ENCODE data around the gene ANTKMT. TPM values are rescaled to one million over a fixed set of nuclear protein-coding genes. Genes with fewer than 3 reads are reported as not detected.
A peak's percentile ranks its signal among the peaks of the same experiment; 100 is the strongest.

ANTKMT gene
- 1 to 10 TPM; 8.4 to 9.3 TPM for total RNA-seq

- Mint-ChIP-seq H3K9me3 (no peaks in the 10 kb centered on the region), H3K36me3 (ENCODE audit: low read depth) (no peaks in the 10 kb centered on the region), H3K27ac (no peak within 1 kb of the TSS), H3K4me3 (peak within 1 kb of the TSS; percentile 62), H3K27me3 (peaks cover 6% of the 10 kb centered on the region), H3K4me1 (peaks cover 16% of the 10 kb centered on the region)
- CTCF ChIA-PET = interaction anchor here (1.0 to 2.5 kb wide), 4 partner anchors 9 to 19 kb away, joined by 3 to 8 read pairs (median 4); no protein-coding TSS in a partner anchor
- peak; percentile 77 for DNase-seq
- POLR2A ChIA-PET = interaction anchor here (0.8 to 3.5 kb wide), 9 partner anchors 11 to 67 kb away, joined by 3 to 19 read pairs (median 6); partner anchors contain the start of genes CHTF18, CIAO3, JMJD8 and RPUSD1
These were observed at the start of gene ANTKMT for GRCh38 chr16:720990-721764. TSS of gene ANTKMT (plus strand) at chr16:721146. CDS start at chr16:721275, 129 bp downstream.

GRCh38 chr16:671353-672131, 49.4 kb upstream of the ANTKMT start:
- peak overlapping the region; percentile 13 for H3K4me3 Mint-ChIP-seq
- no peak for DNase-seq
- no peak overlapping the region for H3K27ac Mint-ChIP-seq
- peaks cover 14% of the 10 kb centered on the region for H3K36me3 Mint-ChIP-seq (ENCODE audit: low read depth)
- H3K9me3 Mint-ChIP-seq = no peaks in the 10 kb centered on the region
- ChIA-PET CTCF (no interaction called here), POLR2A (interaction anchor here (1.2 to 5.2 kb wide), 2 partner anchors 8 to 13 kb away, joined by 3 to 25 read pairs; partner anchors contain the start of genes JMJD8 and STUB1)
- peaks cover 17% of the 10 kb centered on the region for H3K4me1 Mint-ChIP-seq
- H3K27me3 Mint-ChIP-seq = no peaks in the 10 kb centered on the region

- Mint-ChIP-seq H3K4me3 (no peak overlapping the region), H3K27ac (no peak overlapping the region), H3K36me3 (ENCODE audit: low read depth) (peaks cover 14% of the 10 kb centered on the region), H3K27me3 (no peaks in the 10 kb centered on the region), H3K9me3 (no peaks in the 10 kb centered on the region), H3K4me1 (peaks cover 23% of the 10 kb centered on the region)
- CTCF ChIA-PET = no interaction called here
- no peak for DNase-seq
- POLR2A ChIA-PET = interaction anchor here (1.2 kb wide), 1 partner anchor 12 kb away, joined by 3 read pairs; the partner anchor contains the start of gene JMJD8
These were observed 48.6 kb upstream of the ANTKMT start for GRCh38 chr16:672371-672770.

GRCh38 chr16:672851-673250, 48.1 kb upstream of the ANTKMT start:
- H3K9me3 Mint-ChIP-seq = no peaks in the 10 kb centered on the region
- DNase-seq = no peak
- ChIA-PET POLR2A (interaction anchor here (0.6 to 1.3 kb wide), 4 partner anchors 9 to 37 kb away, joined by 3 to 4 read pairs (median 4); partner anchors contain the start of genes JMJD8 and METTL26), CTCF (no interaction called here)
- H3K4me1 Mint-ChIP-seq = peaks cover 20% of the 10 kb centered on the region
- H3K4me3 Mint-ChIP-seq = no peak overlapping the region
- H3K27me3 Mint-ChIP-seq = no peaks in the 10 kb centered on the region
- no peak overlapping the region for H3K27ac Mint-ChIP-seq
- H3K36me3 Mint-ChIP-seq (ENCODE audit: low read depth) = peaks cover 14% of the 10 kb centered on the region

GRCh38 chr16:673399-673991, 47.5 kb upstream of the ANTKMT start:
- no peaks in the 10 kb centered on the region for H3K9me3 Mint-ChIP-seq
- H3K27ac Mint-ChIP-seq = no peak overlapping the region
- peaks cover 20% of the 10 kb centered on the region for H3K4me1 Mint-ChIP-seq
- POLR2A ChIA-PET = interaction anchor here (0.6 to 1.3 kb wide), 3 partner anchors 10 to 37 kb away, joined by 3 to 4 read pairs (median 4); partner anchors contain the start of genes JMJD8 and METTL26
- no peak overlapping the region for H3K4me3 Mint-ChIP-seq
- DNase-seq = no peak
- CTCF ChIA-PET = no interaction called here
- H3K27me3 Mint-ChIP-seq = no peaks in the 10 kb centered on the region
- H3K36me3 Mint-ChIP-seq (ENCODE audit: low read depth) = peaks cover 14% of the 10 kb centered on the region

GRCh38 chr16:674214-674881, 46.6 kb upstream of the ANTKMT start:
- ChIA-PET CTCF (no interaction called here), POLR2A (interaction anchor here (1.7 to 2.6 kb wide), 3 partner anchors 9 to 25 kb away, joined by 5 to 9 read pairs (median 6); partner anchors contain the start of genes JMJD8 and WDR90)
- H3K4me1 Mint-ChIP-seq = peaks cover 21% of the 10 kb centered on the region
- DNase-seq = no peak
- H3K4me3 Mint-ChIP-seq = no peak overlapping the region
- H3K27ac Mint-ChIP-seq = no peak overlapping the region
- H3K36me3 Mint-ChIP-seq (ENCODE audit: low read depth) = peaks cover 14% of the 10 kb centered on the region
- no peaks in the 10 kb centered on the region for H3K9me3 Mint-ChIP-seq
- no peaks in the 10 kb centered on the region for H3K27me3 Mint-ChIP-seq

GRCh38 chr16:674968-675883, 45.7 kb upstream of the ANTKMT start, which contains the start of gene RHBDL1:
TSS of gene RHBDL1 (plus strand) at chr16:675671. CDS start at chr16:675791, 120 bp downstream.
- ChIA-PET POLR2A (interaction anchor here (1.0 to 2.9 kb wide), 7 partner anchors 8 to 26 kb away, joined by 4 to 18 read pairs (median 7); partner anchors contain the start of genes JMJD8, RHOT2, WDR24 and WDR90), CTCF (interaction anchor here (1.0 to 1.7 kb wide), 3 partner anchors 7 to 28 kb away, joined by 3 to 4 read pairs (median 4); partner anchors contain the start of genes RHOT2 and WDR24)
- Mint-ChIP-seq H3K4me3 (no peak within 1 kb of the TSS), H3K4me1 (peaks cover 20% of the 10 kb centered on the region), H3K27ac (no peak within 1 kb of the TSS), H3K27me3 (no peaks in the 10 kb centered on the region), H3K36me3 (ENCODE audit: low read depth) (peaks cover 10% of the 10 kb centered on the region), H3K9me3 (no peaks in the 10 kb centered on the region)
- no peak for DNase-seq

GRCh38 chr16:675884-676564, 44.9 kb upstream of the ANTKMT start:
- H3K9me3 Mint-ChIP-seq = no peaks in the 10 kb centered on the region
- POLR2A ChIA-PET = interaction anchor here (1.0 to 2.9 kb wide), 7 partner anchors 8 to 27 kb away, joined by 4 to 18 read pairs (median 7); partner anchors contain the start of genes JMJD8, RHOT2, WDR24 and WDR90
- CTCF ChIA-PET = interaction anchor here (0.6 to 1.7 kb wide), 4 partner anchors 8 to 1374 kb away, joined by 3 to 5 read pairs (median 4); partner anchors contain the start of genes RHOT2 and WDR24
- peaks cover 22% of the 10 kb centered on the region for H3K4me1 Mint-ChIP-seq
- H3K27me3 Mint-ChIP-seq = no peaks in the 10 kb centered on the region
- no peak overlapping the region for H3K4me3 Mint-ChIP-seq
- H3K27ac Mint-ChIP-seq = no peak overlapping the region
- no peak for DNase-seq
- H3K36me3 Mint-ChIP-seq (ENCODE audit: low read depth) = peaks cover 10% of the 10 kb centered on the region

GRCh38 chr16:676565-676902, 44.4 kb upstream of the ANTKMT start:
- Mint-ChIP-seq H3K36me3 (ENCODE audit: low read depth) (peaks cover 10% of the 10 kb centered on the region), H3K4me1 (peaks cover 27% of the 10 kb centered on the region), H3K4me3 (no peak overlapping the region), H3K27me3 (no peaks in the 10 kb centered on the region), H3K9me3 (no peaks in the 10 kb centered on the region), H3K27ac (no peak overlapping the region)
- ChIA-PET CTCF (interaction anchor here (0.6 to 1.7 kb wide), 2 partner anchors 9 to 1374 kb away, joined by 4 to 5 read pairs; partner anchors contain the start of gene RHOT2), POLR2A (interaction anchor here (1.0 to 2.9 kb wide), 5 partner anchors 8 to 19 kb away, joined by 4 to 18 read pairs (median 9); partner anchors contain the start of genes JMJD8, RHOT2 and WDR24)
- no peak for DNase-seq

GRCh38 chr16:676913-677312, 44.0 kb upstream of the ANTKMT start:
- no peaks in the 10 kb centered on the region for H3K27me3 Mint-ChIP-seq
- H3K9me3 Mint-ChIP-seq = no peaks in the 10 kb centered on the region
- no peak overlapping the region for H3K4me3 Mint-ChIP-seq
- H3K4me1 Mint-ChIP-seq = peaks cover 30% of the 10 kb centered on the region
- peaks cover 13% of the 10 kb centered on the region for H3K36me3 Mint-ChIP-seq (ENCODE audit: low read depth)
- ChIA-PET CTCF (interaction anchor here (0.6 to 1.7 kb wide), 2 partner anchors 9 to 1373 kb away, joined by 4 to 5 read pairs; partner anchors contain the start of gene RHOT2), POLR2A (interaction anchor here (0.6 to 2.9 kb wide), 3 partner anchors 14 to 908 kb away, joined by 3 to 18 read pairs (median 7); partner anchors contain the start of gene WDR24)
- no peak overlapping the region for H3K27ac Mint-ChIP-seq
- peak; percentile 45 for DNase-seq
